Trophoblast cell (in vitro differentiated cells and primary cell): Measurements from ENCODE around the gene ZNF462.

Experiments used
- DNase-seq, 2 donors: peaks; one replicate each; pipeline ENCODE4 v3.0.0-alpha.2; 2016
- H2AFZ ChIP-seq: 2 replicates; pipeline ENCODE4 v1.6.1; 2013; ENCODE audit warnings: low read length, moderate library complexity, mild to moderate bottlenecking; ENCODE audit not compliant: insufficient read depth, poor library complexity
- H2AK5ac ChIP-seq: 2 replicates; pipeline ENCODE4 v1.6.1; 2013; ENCODE audit warnings: mild to moderate bottlenecking, low read length
- H2BK120ac ChIP-seq: 2 replicates; pipeline ENCODE4 v1.6.1; 2013; ENCODE audit warnings: low read length, mild to moderate bottlenecking, moderate library complexity; ENCODE audit not compliant: insufficient read depth, poor library complexity
- H2BK12ac ChIP-seq: 2 replicates; pipeline ENCODE4 v1.6.1; 2013; ENCODE audit warnings: mild to moderate bottlenecking, low read length, moderate library complexity
- H2BK5ac ChIP-seq: 2 replicates; pipeline ENCODE4 v1.6.1; 2013; ENCODE audit warnings: low read length, low read depth, moderate library complexity, mild to moderate bottlenecking; ENCODE audit not compliant: poor library complexity
- H3K14ac ChIP-seq: 2 replicates; pipeline ENCODE4 v1.6.1; 2013; ENCODE audit warnings: mild to moderate bottlenecking, low read length
- H3K18ac ChIP-seq: 2 replicates; pipeline ENCODE4 v1.6.1; 2013; ENCODE audit warnings: mild to moderate bottlenecking, low read length
- H3K23ac ChIP-seq: 2 replicates; pipeline ENCODE4 v1.6.1; 2013; ENCODE audit warnings: low read length
- H3K27ac ChIP-seq: 2 replicates; pipeline ENCODE4 v1.5.1; 2013; ENCODE audit warnings: low read depth, mild to moderate bottlenecking, inconsistent platforms, low read length, moderate library complexity
- H3K27me3 ChIP-seq: 2 replicates; pipeline ENCODE4 v1.6.1; 2013; ENCODE audit warnings: inconsistent platforms, mild to moderate bottlenecking, low read length, moderate library complexity; ENCODE audit not compliant: insufficient read depth
- H3K36me3 ChIP-seq, 2 experiments: 1 replicate in 1 of 2; 2 replicates in 1 of 2; pipeline ENCODE4 v1.6.1; 2013; ENCODE audit warnings: low read length in 2 of 2, mild to moderate bottlenecking in 2 of 2, moderate library complexity in 1 of 2; ENCODE audit not compliant: insufficient read depth in 2 of 2, control insufficient read depth in 1 of 2
- H3K4ac ChIP-seq: 2 replicates; pipeline ENCODE4 v1.6.1; 2013; ENCODE audit warnings: low read depth, mild to moderate bottlenecking, low read length, moderate library complexity
- H3K4me1 ChIP-seq, 2 experiments: 1 replicate in 1 of 2; 2 replicates in 1 of 2; pipeline ENCODE4 v1.6.1; 2013; ENCODE audit warnings: low read length in 2 of 2, mild to moderate bottlenecking in 2 of 2, moderate library complexity in 1 of 2; ENCODE audit not compliant: insufficient read depth in 2 of 2, control insufficient read depth in 1 of 2
- H3K4me2 ChIP-seq: 2 replicates; pipeline ENCODE4 v1.6.1; 2013; ENCODE audit warnings: inconsistent platforms, mild to moderate bottlenecking, low read length, moderate library complexity
- H3K4me3 ChIP-seq: 2 replicates; pipeline ENCODE4 v1.5.1; 2013; ENCODE audit warnings: mild to moderate bottlenecking, low read depth, low read length, inconsistent platforms
- H3K79me1 ChIP-seq: one replicate; pipeline ENCODE4 v1.6.1; 2013; ENCODE audit warnings: low read length
- H3K79me2 ChIP-seq: 2 replicates; pipeline ENCODE4 v1.6.1; 2013; ENCODE audit warnings: low read length, mild to moderate bottlenecking; ENCODE audit not compliant: control insufficient read depth, insufficient read depth, poor library complexity
- H3K9ac ChIP-seq: 2 replicates; pipeline ENCODE4 v1.6.1; 2013; ENCODE audit warnings: mild to moderate bottlenecking, low read length
- H3K9me3 ChIP-seq: 2 replicates; pipeline ENCODE4 v1.6.1; 2013; ENCODE audit warnings: low read depth, mild to moderate bottlenecking, control low read depth, inconsistent platforms, low read length; ENCODE audit not compliant: insufficient read depth
- H4K12ac ChIP-seq: 2 replicates; pipeline ENCODE4 v1.6.1; 2013; ENCODE audit warnings: low read depth, mild to moderate bottlenecking, low read length, moderate library complexity
- H4K8ac ChIP-seq: 2 replicates; pipeline ENCODE4 v1.6.1; 2013; ENCODE audit warnings: low read depth, mild to moderate bottlenecking, low read length, moderate library complexity
- H4K91ac ChIP-seq: one replicate; pipeline ENCODE4 v1.6.1; 2013; ENCODE audit warnings: low read depth, mild to moderate bottlenecking, low read length, moderate library complexity
- WGBS: extraction: QIAGEN DNeasy Blood & Tissue Kit; methylation state at CpG from one replicate; pipeline ENCODE4 v1.1.7; 2013; ENCODE audit warnings: missing lambda C conversion rate; ENCODE audit not compliant: insufficient read length, insufficient coverage; ENCODE audit errors: extremely low coverage; 5-methylcytosine and 5-hydroxymethylcytosine counted together

Gene ZNF462

GRCh38 chr9:107042606-107043005, 179.6 kb downstream of the ZNF462 start:
- H3K36me3 ChIP-seq: no peaks in the 10 kb centered on the region
- H3K23ac ChIP-seq: no peak overlapping the region
- H2AFZ ChIP-seq: no peak overlapping the region
- no peak overlapping the region for H4K12ac ChIP-seq
- H3K79me2 ChIP-seq: no peaks in the 10 kb centered on the region
- no peak overlapping the region for H4K8ac ChIP-seq
- no peak for DNase-seq
- H3K14ac ChIP-seq: no peak overlapping the region
- no peak overlapping the region for H2BK5ac ChIP-seq
- H3K27ac ChIP-seq: no peak overlapping the region
- H4K91ac ChIP-seq: no peak overlapping the region
- H2AK5ac ChIP-seq: no peak overlapping the region
- no peak overlapping the region for H3K4me2 ChIP-seq
- no peak overlapping the region for H3K18ac ChIP-seq
- H3K4me3 ChIP-seq: no peak overlapping the region
- no peak overlapping the region for H2BK120ac ChIP-seq
- H2BK12ac ChIP-seq: no peak overlapping the region
- H3K4ac ChIP-seq: no peak overlapping the region
- no peak overlapping the region for H3K9ac ChIP-seq
- no peaks in the 10 kb centered on the region for H3K9me3 ChIP-seq
- H3K4me1 ChIP-seq: peaks cover 7 to 11% of the 10 kb centered on the region in 2 experiments
- H3K79me1 ChIP-seq: no peaks in the 10 kb centered on the region
- H3K27me3 ChIP-seq: no peaks in the 10 kb centered on the region

DNA sequence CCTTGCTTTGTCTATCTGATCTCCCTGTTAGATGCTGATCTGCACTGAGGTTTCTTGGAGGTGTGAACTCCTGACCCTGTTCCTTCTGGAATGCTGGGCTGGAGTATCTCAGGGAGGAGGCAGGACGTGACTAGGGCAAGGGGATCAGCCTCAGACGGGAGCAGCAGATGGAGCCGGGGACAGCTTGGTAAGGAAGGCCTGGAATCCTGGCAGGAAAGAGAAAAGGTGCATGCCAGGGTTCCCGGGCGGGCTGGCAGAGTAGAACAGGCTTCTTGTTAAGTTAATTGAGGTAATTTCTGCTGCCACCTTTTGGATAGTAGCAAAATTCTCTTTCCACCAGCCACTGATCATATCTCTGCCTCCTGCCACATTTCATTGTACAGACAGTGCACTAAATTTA, 180.9 kb downstream of the ZNF462 start:
- H3K79me1 ChIP-seq: peaks cover 2% of the 10 kb centered on the region
- no peak overlapping the region for H3K23ac ChIP-seq
- H3K9ac ChIP-seq: no peak overlapping the region
- no peak for DNase-seq
- H2AFZ ChIP-seq: no peak overlapping the region
- no peak overlapping the region for H3K4ac ChIP-seq
- peaks cover 17 to 20% of the 10 kb centered on the region in 2 experiments for H3K4me1 ChIP-seq
- H2AK5ac ChIP-seq: no peak overlapping the region
- no peak overlapping the region for H3K14ac ChIP-seq
- H4K12ac ChIP-seq: no peak overlapping the region
- H3K9me3 ChIP-seq: no peaks in the 10 kb centered on the region
- no CpG with 5 or more reads among the region's 5 CpGs for WGBS
- H3K79me2 ChIP-seq: no peaks in the 10 kb centered on the region
- H4K8ac ChIP-seq: no peak overlapping the region
- H2BK5ac ChIP-seq: no peak overlapping the region
- no peak overlapping the region for H3K4me3 ChIP-seq
- no peak overlapping the region for H2BK12ac ChIP-seq
- no peaks in the 10 kb centered on the region for H3K36me3 ChIP-seq
- peak overlapping the region; percentile 2 for H3K4me2 ChIP-seq
- H2BK120ac ChIP-seq: no peak overlapping the region
- H3K18ac ChIP-seq: no peak overlapping the region
- no peaks in the 10 kb centered on the region for H3K27me3 ChIP-seq
- H4K91ac ChIP-seq: no peak overlapping the region
- H3K27ac ChIP-seq: no peak overlapping the region

GRCh38 chr9:107044872-107045271, 181.9 kb downstream of the ZNF462 start:
- H4K12ac ChIP-seq: no peak overlapping the region

DNA sequence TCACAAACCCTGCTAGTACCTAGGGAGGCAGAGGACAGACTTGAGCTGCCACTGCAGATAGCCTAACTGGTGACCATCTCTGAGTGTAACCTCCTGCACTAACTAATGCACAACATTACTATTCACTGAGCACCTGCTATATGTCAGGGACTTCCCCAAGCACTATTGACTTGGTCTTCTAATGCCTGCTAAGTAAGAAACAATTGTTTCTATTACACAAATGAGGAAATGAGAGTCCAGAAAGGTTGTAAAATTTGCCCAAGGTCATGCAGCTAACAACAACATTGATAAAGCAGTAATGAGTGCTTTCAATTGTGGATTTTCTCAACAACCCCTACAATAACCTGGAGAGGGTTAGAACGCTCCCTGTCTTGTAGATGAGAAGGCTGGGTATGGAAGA, 183.7 kb downstream of the ZNF462 start:
- Histone ChIP-seq H4K8ac (no peak overlapping the region), H4K12ac (no peak overlapping the region), H3K27ac (no peak overlapping the region), H3K27me3 (no peaks in the 10 kb centered on the region), H3K36me3 (no peaks in the 10 kb centered on the region), H3K23ac (no peak overlapping the region), H2BK5ac (no peak overlapping the region), H3K79me2 (no peaks in the 10 kb centered on the region), H2BK12ac (no peak overlapping the region), H3K4me3 (no peak overlapping the region), H3K4me2 (no peak overlapping the region), H2AFZ (no peak overlapping the region), H3K4me1 (peaks cover 19 to 20% of the 10 kb centered on the region in 2 experiments), H2AK5ac (no peak overlapping the region), H4K91ac (no peak overlapping the region), H3K79me1 (peaks cover 2% of the 10 kb centered on the region), H3K18ac (no peak overlapping the region), H3K14ac (no peak overlapping the region), H2BK120ac (no peak overlapping the region), H3K9ac (no peak overlapping the region), H3K4ac (no peak overlapping the region), H3K9me3 (no peaks in the 10 kb centered on the region)
- DNase-seq: no peak
- WGBS: no CpG with 5 or more reads among the region's 1 CpG

More at GRCh38 chr9:107044872-107045271, 181.9 kb downstream of the ZNF462 start:
- Histone ChIP-seq H2BK5ac (no peak overlapping the region), H3K4me3 (no peak overlapping the region), H4K8ac (no peak overlapping the region), H3K4ac (no peak overlapping the region), H3K23ac (no peak overlapping the region), H3K79me2 (no peaks in the 10 kb centered on the region), H3K14ac (no peak overlapping the region), H3K9me3 (no peaks in the 10 kb centered on the region), H3K79me1 (peaks cover 2% of the 10 kb centered on the region), H2AK5ac (no peak overlapping the region), H3K27ac (no peak overlapping the region), H2BK120ac (peak overlapping the region; percentile 35), H4K91ac (no peak overlapping the region), H3K36me3 (no peaks in the 10 kb centered on the region), H3K27me3 (no peaks in the 10 kb centered on the region), H2AFZ (no peak overlapping the region), H3K9ac (no peak overlapping the region), H2BK12ac (no peak overlapping the region), H3K4me1 (peaks cover 17 to 22% of the 10 kb centered on the region in 2 experiments), H3K18ac (no peak overlapping the region), H3K4me2 (no peak overlapping the region)
- no CpG with 5 or more reads among the region's 4 CpGs for WGBS
- no peak for DNase-seq
